ENCODE measurements around the gene SOX9.

SOX9 gene

GRCh38 chr17:72162569-72162968 is 41.7 kb downstream of the SOX9 start:
- DNase-seq (ENCODE audit: low read depth in 2 of 2) = no peak

- DNase-seq (ENCODE audit: low read depth in 2 of 2) = no peak
These were observed 42.7 kb downstream of the SOX9 start for GRCh38 chr17:72163474-72163873.

- no peak for DNase-seq (ENCODE audit: low read depth in 2 of 2)
These were observed 43.4 kb downstream of the SOX9 start for GRCh38 chr17:72164158-72164739.

- no peak for DNase-seq (ENCODE audit: low read depth in 2 of 2)
These were observed 44.5 kb downstream of the SOX9 start for GRCh38 chr17:72165192-72165866.

- DNase-seq (ENCODE audit: low read depth in 2 of 2) = no peak
These were observed 45.1 kb downstream of the SOX9 start for GRCh38 chr17:72165867-72166439.

- no peak for DNase-seq (ENCODE audit: low read depth in 2 of 2)
These were observed 46.8 kb downstream of the SOX9 start for GRCh38 chr17:72167593-72167992.

GRCh38 chr17:72169823-72170222 is 49.0 kb downstream of the SOX9 start:
- no peak for DNase-seq (ENCODE audit: low read depth in 2 of 2)

GRCh38 chr17:72171703-72172667 is 51.2 kb downstream of the SOX9 start:
- DNase-seq (ENCODE audit: low read depth in 2 of 2) = no peak

- no peak for DNase-seq (ENCODE audit: low read depth in 2 of 2)
These were observed 52.8 kb downstream of the SOX9 start for GRCh38 chr17:72173499-72174116.

- no peak for DNase-seq (ENCODE audit: low read depth in 2 of 2)
These were observed 54.4 kb downstream of the SOX9 start for GRCh38 chr17:72175263-72175662.
